ENCODE results near the gene BCAR1. TPM values are rescaled to one million over a fixed set of nuclear protein-coding genes. Genes with fewer than 3 reads are reported as not detected.
"Not testable (repeated sequence)": the region's sequence is repeated elsewhere in the genome, so short reads cannot be mapped to it uniquely, and the experiment has no call there.

BCAR1 gene, protein sequence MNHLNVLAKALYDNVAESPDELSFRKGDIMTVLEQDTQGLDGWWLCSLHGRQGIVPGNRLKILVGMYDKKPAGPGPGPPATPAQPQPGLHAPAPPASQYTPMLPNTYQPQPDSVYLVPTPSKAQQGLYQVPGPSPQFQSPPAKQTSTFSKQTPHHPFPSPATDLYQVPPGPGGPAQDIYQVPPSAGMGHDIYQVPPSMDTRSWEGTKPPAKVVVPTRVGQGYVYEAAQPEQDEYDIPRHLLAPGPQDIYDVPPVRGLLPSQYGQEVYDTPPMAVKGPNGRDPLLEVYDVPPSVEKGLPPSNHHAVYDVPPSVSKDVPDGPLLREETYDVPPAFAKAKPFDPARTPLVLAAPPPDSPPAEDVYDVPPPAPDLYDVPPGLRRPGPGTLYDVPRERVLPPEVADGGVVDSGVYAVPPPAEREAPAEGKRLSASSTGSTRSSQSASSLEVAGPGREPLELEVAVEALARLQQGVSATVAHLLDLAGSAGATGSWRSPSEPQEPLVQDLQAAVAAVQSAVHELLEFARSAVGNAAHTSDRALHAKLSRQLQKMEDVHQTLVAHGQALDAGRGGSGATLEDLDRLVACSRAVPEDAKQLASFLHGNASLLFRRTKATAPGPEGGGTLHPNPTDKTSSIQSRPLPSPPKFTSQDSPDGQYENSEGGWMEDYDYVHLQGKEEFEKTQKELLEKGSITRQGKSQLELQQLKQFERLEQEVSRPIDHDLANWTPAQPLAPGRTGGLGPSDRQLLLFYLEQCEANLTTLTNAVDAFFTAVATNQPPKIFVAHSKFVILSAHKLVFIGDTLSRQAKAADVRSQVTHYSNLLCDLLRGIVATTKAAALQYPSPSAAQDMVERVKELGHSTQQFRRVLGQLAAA
- 10 to 100 TPM in 11 of 12 donors, not detected in 1; 36.4 to 86.5 (median 42.8) TPM for polyA plus RNA-seq (ENCODE audit: insufficient read length in 12 of 12)
- long read RNA-seq, donor 1, transcript BCAR1-212 (3 exons, 2,692 nt): major isoform, 10 of 39 reads
- long read RNA-seq, donor 1, partial matches to known transcripts: 28 of 39 reads
- long read RNA-seq, donor 1, other reads (novel, unspliced or antisense): 0 of 39 reads
- long read RNA-seq, donor 2, transcript BCAR1-212 (3 exons, 2,692 nt): major isoform, 8 of 45 reads
- long read RNA-seq, donor 2, partial matches to known transcripts: 35 of 45 reads
- long read RNA-seq, donor 2, other reads (novel, unspliced or antisense): 0 of 45 reads
- long read RNA-seq, donor 3, partial matches to known transcripts: 6 of 10 reads
- long read RNA-seq, donor 3, other reads (novel, unspliced or antisense): 0 of 10 reads
- long read RNA-seq, donor 4, partial matches to known transcripts: 5 of 13 reads
- long read RNA-seq, donor 4, other reads (novel, unspliced or antisense): 0 of 13 reads
- long read RNA-seq, donor 5, transcript BCAR1-212 (3 exons, 2,692 nt): minor isoform, 7 of 44 reads
- long read RNA-seq, donor 5, transcript BCAR1-201 (7 exons, 3,221 nt): minor isoform, 6 of 44 reads
- long read RNA-seq, donor 5, transcript BCAR1-207 (7 exons, 3,192 nt): major isoform, 8 of 44 reads
- long read RNA-seq, donor 5, partial matches to known transcripts: 22 of 44 reads
- long read RNA-seq, donor 5, other reads (novel, unspliced or antisense): 0 of 44 reads
- long read RNA-seq, donor 6, partial matches to known transcripts: 0 of 6 reads
- long read RNA-seq, donor 6, other reads (novel, unspliced or antisense): 0 of 6 reads
- long read RNA-seq, donor 7, partial matches to known transcripts: 5 of 10 reads
- long read RNA-seq, donor 7, other reads (novel, unspliced or antisense): 0 of 10 reads
- long read RNA-seq, donor 8, transcript BCAR1-207 (7 exons, 3,192 nt): major isoform, 8 of 32 reads
- long read RNA-seq, donor 8, transcript BCAR1-212 (3 exons, 2,692 nt): minor isoform, 5 of 32 reads
- long read RNA-seq, donor 8, partial matches to known transcripts: 13 of 32 reads
- long read RNA-seq, donor 8, other reads (novel, unspliced or antisense): 0 of 32 reads
- long read RNA-seq, donor 9, partial matches to known transcripts: 6 of 12 reads
- long read RNA-seq, donor 9, other reads (novel, unspliced or antisense): 0 of 12 reads
- long read RNA-seq, donor 10, transcript BCAR1-212 (3 exons, 2,692 nt): major isoform, 6 of 26 reads
- long read RNA-seq, donor 10, transcript BCAR1-207 (7 exons, 3,192 nt): minor isoform, 5 of 26 reads
- long read RNA-seq, donor 10, partial matches to known transcripts: 10 of 26 reads
- long read RNA-seq, donor 10, other reads (novel, unspliced or antisense): 0 of 26 reads
- long read RNA-seq, donor 11, partial matches to known transcripts: 20 of 28 reads
- long read RNA-seq, donor 11, other reads (novel, unspliced or antisense): 0 of 28 reads

DNA sequence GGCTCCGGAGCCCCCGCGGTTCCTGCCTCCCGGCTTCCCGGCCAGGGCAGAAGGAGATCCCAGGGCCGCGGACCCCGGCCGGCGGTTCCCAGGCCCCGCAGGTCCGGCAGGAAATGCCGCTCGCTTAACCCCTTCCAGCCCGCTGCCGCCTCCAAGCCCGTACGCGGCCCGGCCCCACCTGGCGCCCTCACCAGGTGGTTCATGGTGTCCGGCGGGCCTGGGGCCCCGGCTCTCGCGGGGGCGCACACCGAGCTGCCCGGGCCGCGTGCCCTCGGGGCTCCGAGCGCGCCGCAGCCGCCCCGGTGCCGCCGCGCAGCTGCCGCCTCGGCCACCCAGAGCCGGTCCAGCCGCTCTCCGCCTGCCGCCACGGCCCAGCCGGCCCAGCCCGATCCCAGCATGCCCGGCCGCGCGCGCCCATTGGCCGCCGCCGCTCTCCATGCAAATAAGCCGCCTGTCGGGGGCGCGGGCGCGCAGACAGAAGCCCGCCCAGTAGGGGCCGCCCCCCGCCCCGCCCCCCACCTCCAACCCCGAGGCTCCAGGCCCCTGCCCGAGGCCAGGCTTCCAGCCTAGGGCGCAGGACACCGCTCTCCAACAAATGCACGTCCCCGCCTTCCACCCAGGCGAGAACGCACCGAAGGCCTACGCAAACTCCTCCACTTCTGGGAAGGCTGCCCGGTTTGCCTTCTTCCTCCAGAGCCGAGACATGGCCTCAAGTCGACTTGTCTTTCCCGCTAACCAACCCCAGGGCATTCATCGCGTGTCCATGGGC, at the start of gene BCAR1:
BCAR1 (minus strand) TSS at position 345 of the 769 bp plus-strand sequence; CDS start at position 203, 142 bp downstream.
- peak; percentile 81 for DNase-seq

DNA sequence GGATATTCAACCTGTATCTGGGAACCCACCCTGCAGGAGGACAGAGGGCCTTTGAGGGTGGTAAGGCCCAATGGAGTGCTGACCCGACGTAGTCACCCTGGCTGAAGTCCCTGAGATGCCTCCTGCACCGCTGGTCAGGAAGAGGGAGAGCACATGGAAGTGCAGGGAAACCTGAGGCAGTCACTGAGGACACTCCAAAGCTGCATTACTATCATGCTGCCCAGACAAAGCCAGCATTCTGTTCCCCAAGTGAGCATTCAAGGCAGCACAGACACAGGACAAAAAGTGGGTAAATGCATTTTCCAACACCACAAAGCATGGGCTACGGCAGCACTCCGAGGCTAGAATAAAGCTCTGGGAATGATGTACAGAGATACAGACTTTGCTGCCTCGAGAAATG, 46.8 kb upstream of the BCAR1 start:
- DNase-seq: no peak

DNA sequence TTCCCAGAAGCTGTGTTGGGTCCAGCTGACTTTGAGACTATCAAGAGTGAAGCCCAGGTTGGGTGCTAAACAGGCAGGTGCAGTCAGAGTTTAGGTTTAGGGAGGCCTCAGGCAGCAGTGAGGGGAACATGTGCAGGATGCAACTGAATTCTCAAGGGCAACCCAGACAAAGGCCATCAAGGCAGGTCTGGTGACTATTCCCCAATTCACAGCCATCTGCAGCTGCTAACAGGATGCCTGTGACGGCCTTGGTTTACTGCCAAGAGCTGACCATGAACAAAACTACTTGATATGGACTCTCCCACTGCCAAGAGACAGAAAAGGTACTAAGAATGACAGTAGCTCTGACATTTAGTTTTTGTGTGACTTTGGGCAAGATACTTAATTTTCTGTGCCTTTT, 45.2 kb upstream of the BCAR1 start:
- DNase-seq: peak; percentile 44

DNA sequence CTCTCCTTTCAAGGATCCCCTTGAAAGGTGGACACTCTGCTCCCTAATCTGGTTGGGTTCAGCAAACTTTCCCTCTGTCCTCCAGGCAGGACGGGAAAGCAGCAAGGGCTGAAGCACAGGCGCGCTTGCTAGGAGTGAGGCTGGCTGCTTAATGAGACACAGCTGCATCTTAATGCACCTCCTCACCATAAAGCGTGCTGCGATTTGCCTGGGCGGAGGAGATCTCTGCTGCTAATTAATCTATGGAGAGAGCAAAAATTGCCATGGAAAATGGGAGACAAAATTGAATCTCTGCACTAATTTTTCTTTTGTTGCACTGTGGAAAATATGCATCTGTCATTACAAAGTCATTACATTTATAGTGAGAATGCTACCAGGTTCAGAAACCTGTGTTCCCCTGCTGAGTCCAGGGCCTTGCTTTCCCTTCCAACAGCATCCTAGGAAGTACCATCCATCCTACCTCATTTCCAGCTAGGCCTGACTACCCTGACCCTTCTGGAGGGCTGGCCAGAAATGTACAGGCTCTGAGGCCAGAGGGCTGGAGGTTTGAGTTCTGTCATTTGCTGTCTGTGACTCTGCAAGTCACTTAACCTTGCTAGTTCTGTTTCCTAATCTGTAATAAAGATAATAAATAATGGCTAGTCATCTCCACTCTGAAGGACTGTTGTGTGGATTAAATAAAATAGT, 43.5 kb upstream of the BCAR1 start:
- no peak for DNase-seq

DNA sequence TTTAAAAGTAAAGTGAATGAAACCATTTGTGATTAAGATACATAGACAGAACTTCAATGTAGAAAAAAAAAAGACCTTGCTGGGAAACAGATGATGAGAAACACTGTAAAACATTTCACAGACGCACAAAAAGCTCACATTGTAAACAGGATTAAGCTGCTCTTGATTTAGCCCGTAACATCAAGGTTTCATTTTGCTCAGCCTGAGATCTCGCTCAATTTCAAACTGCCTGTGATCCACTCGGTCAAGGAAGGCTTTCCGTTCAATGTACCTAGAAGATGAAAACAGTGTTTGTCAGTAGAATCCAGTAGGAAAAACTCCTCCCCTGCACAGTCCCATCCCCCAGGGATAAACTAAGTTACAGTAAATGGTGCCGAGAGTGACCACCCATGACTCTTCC, 42.3 kb upstream of the BCAR1 start:
- no peak for DNase-seq

DNA sequence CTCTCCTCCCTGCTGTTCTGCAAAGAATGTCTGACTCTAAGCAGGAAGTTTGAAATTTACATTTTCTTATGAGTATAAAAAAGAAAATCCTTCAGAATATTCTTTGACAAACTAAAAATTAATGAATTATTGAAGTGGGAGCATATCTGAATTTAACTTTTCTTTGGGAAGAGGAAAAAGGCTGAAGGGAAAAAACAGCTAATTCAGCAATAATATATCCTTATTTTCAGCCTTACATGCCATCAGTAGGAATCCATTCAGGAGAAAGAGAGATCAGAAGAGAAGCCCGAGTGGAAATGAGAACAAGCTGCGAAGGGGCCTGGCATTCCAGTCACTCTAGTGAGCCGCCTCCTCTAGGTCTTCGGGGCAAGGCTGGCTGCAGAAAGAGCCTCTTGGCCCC, 41.7 kb upstream of the BCAR1 start:
- DNase-seq: no peak

DNA sequence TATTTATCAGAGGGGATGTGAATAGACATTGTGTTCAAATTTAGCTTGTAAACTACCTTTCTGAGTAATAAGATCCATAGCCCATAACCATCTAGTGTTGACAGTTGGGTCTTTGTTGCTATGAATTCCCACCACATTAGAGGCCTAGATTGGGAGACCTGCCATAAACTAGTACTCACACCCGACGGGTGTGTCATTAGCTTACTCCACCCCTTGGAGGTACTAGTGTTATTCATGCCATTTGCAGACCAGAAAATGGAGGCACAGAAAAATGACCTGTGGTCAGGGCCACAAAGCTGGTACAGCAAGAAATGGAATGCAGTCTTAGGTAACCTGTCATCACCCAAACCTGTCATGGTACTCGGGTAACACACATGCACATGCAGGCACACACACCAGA, 41.3 kb upstream of the BCAR1 start:
- DNase-seq: no peak

DNA sequence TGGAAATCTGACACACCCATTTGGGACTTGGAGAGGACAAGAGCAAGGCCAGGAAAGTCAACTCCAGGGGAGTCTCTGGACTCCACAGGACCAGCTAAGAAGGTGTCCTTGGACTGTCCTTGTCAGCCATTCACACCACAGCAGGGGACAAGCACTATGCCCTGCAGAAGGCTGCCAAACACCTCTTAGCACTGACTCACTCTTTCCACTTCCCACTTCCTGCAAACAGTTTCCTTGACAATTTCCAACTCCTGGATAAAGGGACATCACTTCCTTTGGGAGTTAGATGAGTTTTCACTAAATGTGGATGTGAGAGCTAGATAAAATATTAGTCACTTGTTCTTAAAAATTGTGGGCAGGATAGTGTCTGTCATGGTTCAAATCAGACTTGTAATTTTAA, 37.8 kb upstream of the BCAR1 start:
- DNase-seq: no peak

DNA sequence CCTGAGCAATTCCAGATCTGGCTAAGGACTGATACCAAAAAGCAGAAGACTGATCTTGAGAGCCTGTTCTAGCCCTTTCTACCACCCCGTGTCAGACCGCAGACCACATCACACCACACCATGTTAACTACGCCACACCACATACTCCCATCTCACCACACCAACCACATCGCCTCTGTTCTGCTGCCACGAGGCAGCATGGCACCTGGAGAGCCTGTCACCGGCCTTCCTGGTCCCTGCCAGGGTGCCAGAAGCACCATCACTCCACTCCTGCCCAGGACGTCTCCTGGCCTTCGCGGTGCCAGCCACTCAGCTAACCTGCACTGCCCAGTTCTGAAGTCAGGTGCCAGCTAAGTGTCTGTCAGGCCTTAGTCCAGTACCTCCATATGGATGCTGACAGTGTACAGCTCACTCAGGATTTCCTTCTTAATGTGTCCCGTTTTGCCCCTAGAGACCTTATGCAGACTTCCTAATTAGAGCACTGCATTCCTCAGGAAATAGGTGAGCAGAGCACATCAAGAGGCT, 37.2 kb upstream of the BCAR1 start:
- no peak for DNase-seq

DNA sequence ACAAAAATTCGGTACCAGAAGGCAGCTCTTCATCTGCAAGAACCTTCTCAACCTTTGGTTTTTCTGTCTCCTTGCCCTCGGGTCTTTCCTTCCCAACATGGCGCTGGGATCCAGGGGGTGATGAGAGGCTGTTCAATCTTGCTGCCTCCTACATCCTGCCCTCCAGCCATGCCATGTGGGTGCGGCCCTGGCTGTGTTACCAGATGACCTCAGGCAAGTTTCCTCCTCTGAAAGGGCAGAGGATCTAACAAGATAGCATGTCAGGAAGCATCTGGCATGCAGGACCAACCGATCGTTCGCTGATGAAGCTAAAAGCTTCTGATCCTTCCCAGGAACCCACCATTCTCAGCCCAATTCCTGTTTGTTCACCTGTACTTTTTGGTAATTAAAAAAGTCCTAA, 36.8 kb upstream of the BCAR1 start:
- no peak for DNase-seq

DNA sequence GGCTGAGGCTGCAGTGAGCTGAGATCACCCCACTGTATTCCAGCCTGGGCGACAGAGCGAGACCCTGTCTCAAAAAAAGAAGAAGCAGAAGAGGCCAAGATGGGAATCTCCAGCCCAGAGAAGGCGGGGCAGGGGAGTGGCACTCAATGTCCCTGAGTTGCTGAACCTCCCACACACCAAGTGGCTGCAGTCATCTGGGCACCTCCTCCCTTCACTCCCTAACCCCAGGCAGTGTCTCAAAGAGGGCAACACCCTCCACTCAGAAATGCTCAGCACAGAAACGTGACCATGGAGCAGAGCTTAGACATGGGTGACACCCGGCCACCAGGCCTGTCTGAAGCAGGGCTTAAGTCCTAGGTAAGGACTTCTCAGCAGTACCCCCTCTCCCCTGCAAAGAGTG, 36.3 kb upstream of the BCAR1 start:
- DNase-seq: no peak

DNA sequence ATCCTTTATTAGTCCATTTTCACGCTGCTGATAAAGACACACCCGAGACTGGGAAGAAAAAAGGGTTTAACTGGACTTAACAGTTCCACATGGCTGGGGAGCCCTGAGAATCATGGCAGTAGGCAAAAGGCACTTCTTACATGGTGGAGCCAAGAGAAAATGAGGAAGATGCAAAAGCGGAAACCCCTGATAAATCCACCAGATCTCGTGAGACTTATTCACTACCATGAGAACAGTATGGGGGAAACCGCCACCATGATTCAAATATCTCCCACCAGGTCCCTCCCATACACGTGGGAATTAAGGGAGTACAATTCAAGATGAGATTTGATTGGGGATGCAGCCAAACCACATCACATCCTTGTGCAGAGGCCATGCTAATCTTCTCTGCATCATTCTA, 35.0 kb upstream of the BCAR1 start:
- DNase-seq: no peak

DNA sequence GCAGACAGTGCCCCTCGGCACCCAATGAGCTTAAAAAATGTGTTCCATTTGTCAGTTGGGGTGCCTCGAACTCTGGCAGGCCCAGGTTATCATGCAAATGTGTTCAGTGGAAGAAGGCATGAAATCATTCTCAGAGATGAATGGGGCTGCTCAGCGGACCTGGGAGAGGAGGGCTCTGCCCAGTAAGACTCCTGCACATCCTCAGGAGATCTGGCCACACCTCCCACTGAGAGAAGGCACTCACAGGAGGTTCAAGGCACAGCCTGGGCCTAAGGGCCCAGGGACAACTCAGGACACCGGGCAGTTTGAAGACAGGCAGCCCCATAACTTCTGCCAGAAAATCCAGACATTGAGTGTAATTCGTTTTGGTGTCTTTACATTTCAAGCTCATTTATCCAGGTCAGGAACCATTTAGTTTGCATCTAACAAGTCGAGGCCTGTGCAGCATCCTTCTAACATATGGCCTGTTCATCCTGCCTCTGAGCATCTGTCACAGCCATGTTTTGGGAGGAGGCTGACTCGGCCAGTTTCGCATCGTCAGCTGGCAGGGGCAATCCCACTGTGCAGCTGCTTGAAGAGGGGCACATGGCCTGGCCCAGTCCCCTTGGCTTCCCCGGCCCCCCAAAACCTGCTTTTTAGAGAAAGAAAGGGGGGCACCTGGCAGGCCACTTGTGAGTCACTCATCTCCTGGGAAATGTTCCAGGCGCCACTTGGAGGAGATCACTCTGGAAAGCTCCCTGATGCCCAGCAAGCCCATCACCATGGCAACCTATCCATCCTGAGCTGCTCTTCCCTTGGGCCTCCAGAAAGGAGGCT, 31.2 kb upstream of the BCAR1 start:
- DNase-seq: no peak

DNA sequence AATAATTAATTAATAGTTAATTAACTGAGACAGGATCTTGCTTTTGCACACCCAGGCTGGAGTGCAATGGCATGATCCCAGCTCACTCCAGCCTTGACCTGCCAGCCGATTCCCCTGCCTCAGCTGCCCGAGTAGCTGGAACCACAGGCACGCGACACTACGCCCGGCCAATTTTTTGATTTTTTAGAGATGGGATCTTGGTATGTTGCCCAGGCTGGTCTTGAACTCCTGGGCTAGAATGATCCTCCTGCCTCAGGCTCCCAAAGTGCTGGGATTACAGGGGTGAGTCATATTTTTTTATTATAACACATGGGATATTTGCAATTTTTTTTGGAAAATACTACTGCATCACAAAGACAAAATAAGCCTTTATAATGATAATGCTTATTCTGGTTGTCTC, 30.4 kb upstream of the BCAR1 start:
- DNase-seq: no peak

DNA sequence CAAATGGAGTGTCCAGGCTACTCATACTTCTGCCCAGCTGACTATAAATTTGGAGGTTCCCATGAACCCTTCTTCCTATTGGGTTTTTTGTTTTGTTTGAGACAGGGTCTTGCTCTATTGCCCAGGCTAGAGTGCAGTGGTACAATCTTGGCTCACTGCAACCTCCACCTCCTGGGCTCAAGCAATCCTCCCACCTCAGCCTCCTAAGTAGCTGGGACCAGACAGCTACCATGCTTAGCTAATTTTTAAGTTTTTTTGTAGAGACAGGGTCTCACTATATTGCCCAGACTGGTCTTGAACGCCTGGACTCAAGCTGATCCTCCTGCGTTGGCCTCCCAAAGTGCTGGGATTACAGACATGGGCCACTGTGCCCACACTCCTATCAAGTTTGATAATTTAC, 29.6 kb upstream of the BCAR1 start:
- not testable (repeated sequence) for DNase-seq

DNA sequence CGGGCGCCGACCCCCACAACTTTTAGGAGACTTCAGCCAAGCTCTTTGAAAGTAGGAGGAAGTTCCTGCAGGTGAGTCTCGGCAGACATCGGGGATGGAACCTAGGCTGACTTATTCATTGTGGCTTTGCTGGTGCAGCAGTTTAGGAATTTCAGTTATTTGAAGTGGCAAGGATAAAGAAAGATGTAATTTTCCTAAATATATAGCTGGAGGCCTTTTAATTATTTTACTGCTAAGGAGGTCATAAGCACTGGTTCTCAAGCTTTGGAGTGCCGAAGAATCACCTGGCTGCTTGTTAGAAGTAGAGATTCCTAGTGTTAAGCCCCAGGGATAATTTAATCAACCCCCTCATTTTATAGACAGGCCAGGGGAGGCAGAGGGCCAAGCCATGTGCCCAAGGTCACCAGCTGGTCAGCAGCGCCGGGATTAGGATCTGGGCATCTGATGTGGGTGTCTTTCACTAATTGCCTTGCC, 28.9 kb upstream of the BCAR1 start:
- DNase-seq: no peak

DNA sequence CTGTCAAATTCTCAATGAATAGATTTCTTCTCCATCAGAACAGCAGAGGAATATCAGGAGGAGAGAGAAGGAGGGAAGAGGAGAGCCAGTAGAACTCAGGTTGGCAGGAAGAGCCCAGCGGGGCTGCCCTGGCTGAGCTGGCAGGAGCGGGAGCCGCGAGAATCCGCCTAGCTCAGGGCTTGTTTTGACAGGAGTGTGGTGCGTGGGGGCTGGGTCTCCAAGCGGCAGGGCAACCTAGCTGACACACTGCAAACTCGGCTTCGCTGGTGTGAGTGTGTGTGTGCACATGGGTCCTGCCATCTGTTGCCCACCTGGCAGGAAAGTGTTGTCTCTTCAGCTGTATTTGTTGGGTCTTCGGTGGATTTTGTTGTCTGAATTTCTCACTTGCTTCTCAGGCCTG, 27.9 kb upstream of the BCAR1 start:
- DNase-seq: no peak
